Medulla oblongata (tissue), 1 donor: ENCODE data around the gene MYZAP.

Experiments
- DNase-seq: peaks from one replicate; pipeline ENCODE4 v3.0.0-alpha.2; 2015; ENCODE audit errors: extremely low spot score

The MYZAP gene

GRCh38 chr15:57591822-57592367 lies at the start of gene MYZAP:
Gene MYZAP, plus strand, starts transcription at chr15:57591904. Its CDS starts 131 bp downstream, at chr15:57592035.
- DNase-seq = no peak

- no peak for DNase-seq
Measured at GRCh38 chr15:57542505-57542817, 49.2 kb upstream of the MYZAP start.

- no peak for DNase-seq
Measured at GRCh38 chr15:57544848-57545480, 46.7 kb upstream of the MYZAP start.

GRCh38 chr15:57545995-57546394 lies 45.7 kb upstream of the MYZAP start:
- DNase-seq = no peak

- DNase-seq = no peak
Measured at GRCh38 chr15:57547243-57547755, 44.4 kb upstream of the MYZAP start.

GRCh38 chr15:57548351-57548750 lies 43.4 kb upstream of the MYZAP start:
- DNase-seq = no peak

GRCh38 chr15:57548835-57549234 lies 42.9 kb upstream of the MYZAP start:
- DNase-seq = no peak

GRCh38 chr15:57549935-57550334 lies 41.8 kb upstream of the MYZAP start:
- DNase-seq = no peak

- peak; percentile 71 for DNase-seq
Measured at GRCh38 chr15:57550640-57551039, 41.1 kb upstream of the MYZAP start.

- no peak for DNase-seq
Measured at GRCh38 chr15:57551715-57552677, 39.7 kb upstream of the MYZAP start.

GRCh38 chr15:57552678-57553334 lies 38.9 kb upstream of the MYZAP start:
- no peak for DNase-seq

- DNase-seq = no peak
Measured at GRCh38 chr15:57553526-57553925, 38.2 kb upstream of the MYZAP start.

GRCh38 chr15:57554063-57554811 lies 37.5 kb upstream of the MYZAP start:
- peak; percentile 31 for DNase-seq

GRCh38 chr15:57554812-57555179 lies 36.9 kb upstream of the MYZAP start:
- DNase-seq = no peak

GRCh38 chr15:57555270-57555669 lies 36.4 kb upstream of the MYZAP start:
- DNase-seq = no peak

- no peak for DNase-seq
Measured at GRCh38 chr15:57556040-57556439, 35.7 kb upstream of the MYZAP start.

- DNase-seq = no peak
Measured at GRCh38 chr15:57557267-57557666, 34.4 kb upstream of the MYZAP start.

GRCh38 chr15:57557810-57558209 lies 33.9 kb upstream of the MYZAP start:
- no peak for DNase-seq

- peak; percentile 48 for DNase-seq
Measured at GRCh38 chr15:57559875-57560274, 31.8 kb upstream of the MYZAP start.

- DNase-seq = peak; percentile 88
Measured at GRCh38 chr15:57561041-57561711, 30.5 kb upstream of the MYZAP start.
